Smooth muscle cell (in vitro differentiated cells): ENCODE data around the gene TMEM273. TPM values are rescaled to one million over a fixed set of nuclear protein-coding genes. Genes with fewer than 3 reads are reported as not detected.

Experiments
- DNase-seq: peaks from one replicate; lab custom pipeline; 2025; ENCODE audit not compliant: unreplicated experiment; lab: John Stamatoyannopoulos, UW
- H2AFZ ChIP-seq: fragments of 200-600 bp; sonication (generic); 2 replicates; pipeline ENCODE4 v1.6.0; 2016; ENCODE audit warnings: antibody characterized with exemption, low read depth, mild to moderate bottlenecking
- H3F3A ChIP-seq: fragments of 200-600 bp; sonication (generic); 2 replicates; pipeline ENCODE4 v1.6.0; 2017; ENCODE audit warnings: antibody characterized with exemption, low read depth
- H3K27ac ChIP-seq: fragments of 200-600 bp; sonication (generic); 2 replicates; pipeline ENCODE4 v1.5.1; 2016; ENCODE audit warnings: low read depth, mild to moderate bottlenecking
- H3K27me3 ChIP-seq: fragments of 200-600 bp; sonication (generic); 2 replicates; pipeline ENCODE4 v1.6.1; 2016; ENCODE audit warnings: low read depth, mild to moderate bottlenecking
- H3K36me3 ChIP-seq: fragments of 200-600 bp; sonication (generic); 2 replicates; pipeline ENCODE4 v1.5.1; 2016; ENCODE audit warnings: low read depth
- H3K4me1 ChIP-seq: fragments of 200-600 bp; sonication (generic); 2 replicates; pipeline ENCODE4 v1.5.1; 2016; ENCODE audit warnings: low read depth
- H3K4me2 ChIP-seq: fragments of 200-600 bp; sonication (generic); 2 replicates; pipeline ENCODE4 v1.6.0; 2016; ENCODE audit warnings: mild to moderate bottlenecking
- H3K4me3 ChIP-seq: fragments of 200-600 bp; sonication (generic); 2 replicates; pipeline ENCODE4 v1.5.1; 2016; ENCODE audit warnings: mild to moderate bottlenecking
- H3K79me2 ChIP-seq: fragments of 200-600 bp; sonication (generic); 2 replicates; pipeline ENCODE4 v1.6.0; 2016; ENCODE audit warnings: low read depth, mild to moderate bottlenecking
- H3K9ac ChIP-seq: fragments of 200-600 bp; sonication (generic); 2 replicates; pipeline ENCODE4 v1.6.0; 2016; ENCODE audit warnings: low read depth
- H3K9me3 ChIP-seq: fragments of 200-600 bp; sonication (generic); replicated peaks from 2 replicates; pipeline ENCODE4 v1.5.1; 2016; ENCODE audit warnings: low read depth
- H4K20me1 ChIP-seq: fragments of 200-600 bp; sonication (generic); 2 replicates; pipeline ENCODE4 v1.6.0; 2016; ENCODE audit warnings: low read depth
- WGBS: methylation state at CpG from one replicate; pipeline ENCODE4 v1.1.7; 2016; ENCODE audit warnings: low lambda C conversion rate; 5-methylcytosine and 5-hydroxymethylcytosine counted together
- polyA plus RNA-seq: library from polyadenylated mRNA; unstranded; fragments of >200 nt; fragmentation: Nextera tagmentation; extraction: Ambion mirVana; gene quantifications from 2 replicates; pipeline ENCODE4 v1.2.1, GENCODE V29; 2016
- total RNA-seq: library from RNA; depleted of rRNA; stranded (reverse); fragments of >200 nt; gene quantifications from 2 replicates; pipeline ENCODE4 v1.2.3, GENCODE V29; 2014
- TF ChIP-seq, protein P1 (sequence below): fragments of 200-600 bp; sonication (generic); IDR thresholded peaks from 2 replicates; pipeline ENCODE4 v1.5.1; 2017; ENCODE audit warnings: borderline replicate concordance, mild to moderate bottlenecking, antibody characterized with exemption; ENCODE audit not compliant: insufficient read depth, poor library complexity, severe bottlenecking

The TMEM273 gene
- total and polyA plus RNA-seq, 2 experiments from 2014 or later = 0.09 TPM; not detected in 1

DNA sequence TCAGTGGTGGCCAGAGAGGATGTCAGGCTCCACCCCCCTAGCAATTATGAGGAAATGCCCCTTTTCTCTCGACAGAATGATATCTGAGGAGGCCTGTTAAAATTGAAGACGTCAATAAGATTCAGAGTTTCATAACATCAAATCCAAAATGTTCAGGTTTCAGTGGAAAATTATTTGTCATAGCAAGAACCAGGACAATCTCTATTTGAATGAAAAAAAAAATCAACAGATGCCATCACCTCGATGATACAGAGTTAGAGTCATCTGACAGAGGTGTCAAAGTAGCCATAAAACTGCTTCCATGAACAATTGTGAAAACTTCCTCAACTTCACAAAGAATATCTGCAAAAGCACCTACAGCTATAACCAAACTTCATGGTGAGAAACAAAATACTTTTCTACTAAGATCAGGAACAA, 7.7 kb downstream of the TMEM273 start:
- TF ChIP-seq, protein P1, sequence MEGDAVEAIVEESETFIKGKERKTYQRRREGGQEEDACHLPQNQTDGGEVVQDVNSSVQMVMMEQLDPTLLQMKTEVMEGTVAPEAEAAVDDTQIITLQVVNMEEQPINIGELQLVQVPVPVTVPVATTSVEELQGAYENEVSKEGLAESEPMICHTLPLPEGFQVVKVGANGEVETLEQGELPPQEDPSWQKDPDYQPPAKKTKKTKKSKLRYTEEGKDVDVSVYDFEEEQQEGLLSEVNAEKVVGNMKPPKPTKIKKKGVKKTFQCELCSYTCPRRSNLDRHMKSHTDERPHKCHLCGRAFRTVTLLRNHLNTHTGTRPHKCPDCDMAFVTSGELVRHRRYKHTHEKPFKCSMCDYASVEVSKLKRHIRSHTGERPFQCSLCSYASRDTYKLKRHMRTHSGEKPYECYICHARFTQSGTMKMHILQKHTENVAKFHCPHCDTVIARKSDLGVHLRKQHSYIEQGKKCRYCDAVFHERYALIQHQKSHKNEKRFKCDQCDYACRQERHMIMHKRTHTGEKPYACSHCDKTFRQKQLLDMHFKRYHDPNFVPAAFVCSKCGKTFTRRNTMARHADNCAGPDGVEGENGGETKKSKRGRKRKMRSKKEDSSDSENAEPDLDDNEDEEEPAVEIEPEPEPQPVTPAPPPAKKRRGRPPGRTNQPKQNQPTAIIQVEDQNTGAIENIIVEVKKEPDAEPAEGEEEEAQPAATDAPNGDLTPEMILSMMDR = no peak
- DNase-seq = no peak
- Histone ChIP-seq H3K4me1 (peaks cover 4% of the 10 kb centered on the region), H3K4me2 (no peak overlapping the region), H3K9ac (no peak overlapping the region), H2AFZ (no peak overlapping the region), H3K36me3 (no peaks in the 10 kb centered on the region), H3K27me3 (peaks cover 4% of the 10 kb centered on the region), H3K9me3 (no peaks in the 10 kb centered on the region), H3K79me2 (no peaks in the 10 kb centered on the region), H3K27ac (no peak overlapping the region), H3F3A (peaks cover 5% of the 10 kb centered on the region), H3K4me3 (no peak overlapping the region), H4K20me1 (no peaks in the 10 kb centered on the region)
- WGBS = 52% methylated on average over 3 of the region's 3 CpGs

GRCh38 chr10:49179699-49180443, 8.3 kb downstream of the TMEM273 start:
- no peak for DNase-seq
- Histone ChIP-seq H3K36me3 (no peaks in the 10 kb centered on the region), H2AFZ (no peak overlapping the region), H3K27me3 (peaks cover 4% of the 10 kb centered on the region), H3K4me2 (no peak overlapping the region), H4K20me1 (no peaks in the 10 kb centered on the region), H3K9ac (no peak overlapping the region), H3F3A (peaks cover 5% of the 10 kb centered on the region), H3K79me2 (no peaks in the 10 kb centered on the region), H3K4me3 (no peak overlapping the region), H3K9me3 (no peaks in the 10 kb centered on the region), H3K27ac (no peak overlapping the region), H3K4me1 (peaks cover 4% of the 10 kb centered on the region)
- TF ChIP-seq, protein P1 = no peak
- 86% methylated on average over 10 of the region's 10 CpGs for WGBS

GRCh38 chr10:49178489-49179471, 9.4 kb downstream of the TMEM273 start:
- no peak for DNase-seq
- H3K9me3 ChIP-seq = no peaks in the 10 kb centered on the region
- WGBS = 94% methylated on average over 6 of the region's 6 CpGs

More at GRCh38 chr10:49178489-49179471, 9.4 kb downstream of the TMEM273 start:
- Histone ChIP-seq H3K27me3 (no peaks in the 10 kb centered on the region), H3K9ac (no peak overlapping the region), H2AFZ (no peak overlapping the region), H4K20me1 (no peaks in the 10 kb centered on the region), H3K4me3 (no peak overlapping the region), H3K79me2 (no peaks in the 10 kb centered on the region), H3F3A (peaks cover 5% of the 10 kb centered on the region), H3K27ac (peak overlapping the region; percentile 90), H3K4me2 (no peak overlapping the region), H3K4me1 (peaks cover 4% of the 10 kb centered on the region), H3K36me3 (no peaks in the 10 kb centered on the region)
- TF ChIP-seq, protein P1 = no peak
